Spleen (tissue), 11 donors: ENCODE results near the gene EHMT1. TPM values are rescaled to one million over a fixed set of nuclear protein-coding genes. Genes with fewer than 3 reads are reported as not detected.

ENCODE experiments used
- DNase-seq: peaks from one replicate; pipeline ENCODE4 v3.0.0-alpha.2; 2020
- H3K27ac ChIP-seq, 8 donors: fragments of 200-600 bp; sonication (generic) in 7 of 8; 1 replicate in 4 of 8; 2 replicates in 4 of 8; pipeline versions ENCODE4 v1.5.0 to v1.8.0; 2016 to 2021; ENCODE audit warnings: inconsistent platforms in 4 of 8, mild to moderate bottlenecking in 4 of 8, moderate library complexity in 1 of 8
- H3K27me3 ChIP-seq, 7 donors: fragments of 200-600 bp; sonication (generic) in 6 of 7; replicated peaks in 1 of 7; 1 replicate in 4 of 7; 2 replicates in 3 of 7; pipeline versions ENCODE4 v1.5.0 to v1.8.0; 2016 to 2021; ENCODE audit warnings: inconsistent platforms in 3 of 7, mild to moderate bottlenecking in 1 of 7
- H3K36me3 ChIP-seq, 6 donors: fragments of 200-600 bp; sonication (generic) in 5 of 6; 1 replicate in 4 of 6; 2 replicates in 2 of 6; pipeline versions ENCODE4 v1.5.0 to v1.8.0; 2016 to 2021; ENCODE audit warnings: inconsistent platforms in 2 of 6
- H3K4me1 ChIP-seq, 6 donors: fragments of 200-600 bp; sonication (generic) in 5 of 6; 1 replicate in 3 of 6; 2 replicates in 3 of 6; pipeline versions ENCODE4 v1.5.0 to v1.8.0; 2016 to 2021; ENCODE audit warnings: inconsistent platforms in 3 of 6
- H3K4me3 ChIP-seq, 8 donors: fragments of 200-600 bp; sonication (generic) in 7 of 8; 1 replicate in 4 of 8; 2 replicates in 4 of 8; pipeline versions ENCODE4 v1.5.0 to v1.8.0; 2016 to 2021; ENCODE audit warnings: inconsistent platforms in 4 of 8, mild to moderate bottlenecking in 4 of 8, moderate library complexity in 2 of 8
- H3K9me3 ChIP-seq, 8 donors: fragments of 200-600 bp; sonication (generic) in 7 of 8; 1 replicate in 4 of 8; 2 replicates in 4 of 8; pipeline versions ENCODE4 v1.5.0 to v1.8.0; 2016 to 2021; ENCODE audit warnings: inconsistent platforms in 4 of 8
- CTCF ChIP-seq, 11 experiments: fragments of 200-600 bp in 7 of 11; fragments of 450-650 bp in 4 of 11; sonication (generic) in 4 of 11; IDR thresholded peaks in 8 of 11; conservative IDR thresholded peaks in 3 of 11; 1 replicate in 7 of 11; 2 replicates in 4 of 11; pipeline versions ENCODE4 v1.4.0 to v1.8.0; 2016 to 2021; ENCODE audit warnings: antibody characterized with exemption in 11 of 11, inconsistent platforms in 4 of 11, mild to moderate bottlenecking in 1 of 11
- POLR2A ChIP-seq, 3 donors: fragments of 450-650 bp; IDR thresholded peaks; one replicate each; pipeline ENCODE4 v1.5.1; 2017; ENCODE audit warnings: antibody characterized with exemption in 3 of 3, mild to moderate bottlenecking in 1 of 3
- POLR2AphosphoS5 ChIP-seq, 3 donors: sonication (generic); formaldehyde crosslinking; IDR thresholded peaks; one replicate each; pipeline ENCODE4 v1.5.1; 2017; ENCODE audit warnings: antibody characterized with exemption in 3 of 3
- WGBS, 5 donors: extraction: QIAGEN DNeasy Blood & Tissue Kit in 3 of 5; methylation state at CpG; one replicate each; pipeline versions ENCODE4 v1.1.5 to v1.1.7; 2013 to 2018; 5-methylcytosine and 5-hydroxymethylcytosine counted together
- intact Hi-C: fragments of 100-400 bp; cut with DNase I; formaldehyde crosslinking; loops from one replicate; pipeline ENCODE4 v1.15.0; 2023; ENCODE audit warnings: low total_unique reads
- polyA plus RNA-seq, 3 donors: library from polyadenylated mRNA; stranded (reverse); fragments of 200-250 nt; gene quantifications; one replicate each; pipeline ENCODE4 v1.2.1, GENCODE V29; 2013
- total RNA-seq, 7 donors: library from RNA; depleted of rRNA in 3 of 7; stranded (reverse); fragments of >200 nt in 3 of 7; fragmentation: NEBNext Ultra II Directional in 4 of 7; extraction: Animal tissue kit (Norgen Biotek cat#: 25700) in 4 of 7; gene quantifications; one replicate each; pipeline versions ENCODE4 v1.1.0 to v1.2.1, GENCODE V29; 2016 to 2021
- donor health status: healthy with polysubstance abuse.
- donor health status: DM: no; HTN: no; CAD: no; lungs with moderate emphysema.
- donor health status: DM: no; HTN: no; CAD: no.
- donor health status: Bipolar disorder and iron deficiency.
- donor health status: healthy.
- donor health status: DM: no; HTN: no; CAD: no.
- donor health status: DM: yes; HTN: yes; CAD: no.

EHMT1 gene
- total and polyA plus RNA-seq, 10 donors: 35.5 to 163 (median 122) TPM

GRCh38 chr9:137674976-137675320 lies 56.1 kb downstream of the EHMT1 start:
- no peak for TF ChIP-seq CTCF (IDR thresholded peaks at IDR 0.05 in 8 of 11, conservative IDR thresholded peaks at IDR 0.05 in 3 of 11)
- TF ChIP-seq POLR2AphosphoS5 (IDR thresholded peaks at IDR 0.05): no peak
- no peak for TF ChIP-seq POLR2A (IDR thresholded peaks at IDR 0.05)
- WGBS, 5 donors: 87 to 94% (median 93%) methylated on average over 5 of the region's 5 CpGs
- no peaks in the 10 kb centered on the region for H3K9me3 ChIP-seq
- intact Hi-C loops: loop anchor here (10.0 kb wide), 1 partner anchor 100 kb away; no protein-coding TSS in a partner anchor
- peaks cover 0 to 36% (median 0%) of the 10 kb centered on the region in 6 donors for H3K36me3 ChIP-seq
- H3K4me1 ChIP-seq: peaks cover 19 to 92% (median 61%) of the 10 kb centered on the region in 6 donors
- H3K27ac ChIP-seq: peak overlapping the region in 1 of 8 donors; percentile 70
- DNase-seq: no peak
- no peak overlapping the region for H3K4me3 ChIP-seq
- no peaks in the 10 kb centered on the region for H3K27me3 ChIP-seq

- intact Hi-C loops: loop anchor here (10.0 kb wide), 1 partner anchor 98 kb away; no protein-coding TSS in a partner anchor
- Histone ChIP-seq H3K27ac (peak overlapping the region in 2 of 8 donors; percentile 2 to 32), H3K4me3 (no peak overlapping the region), H3K9me3 (no peaks in the 10 kb centered on the region), H3K27me3 (no peaks in the 10 kb centered on the region), H3K4me1 (peaks cover 26 to 92% (median 66%) of the 10 kb centered on the region in 6 donors), H3K36me3 (peaks cover 0 to 36% (median 0%) of the 10 kb centered on the region in 6 donors)
- TF ChIP-seq CTCF (IDR thresholded peaks at IDR 0.05 in 8 of 11, conservative IDR thresholded peaks at IDR 0.05 in 3 of 11) (no peak), POLR2A (IDR thresholded peaks at IDR 0.05) (no peak), POLR2AphosphoS5 (IDR thresholded peaks at IDR 0.05) (no peak)
- DNase-seq: peak; percentile 41
- WGBS, 5 donors: 76 to 95% (median 85%) methylated on average over 12 of the region's 12 CpGs
These were observed 58.2 kb downstream of the EHMT1 start for GRCh38 chr9:137676998-137677397.

- Histone ChIP-seq H3K36me3 (peaks cover 0 to 36% (median 0%) of the 10 kb centered on the region in 6 donors), H3K27ac (peak overlapping the region in 3 of 8 donors; percentile 72 to 79 (median 73)), H3K9me3 (no peaks in the 10 kb centered on the region), H3K27me3 (no peaks in the 10 kb centered on the region), H3K4me3 (no peak overlapping the region), H3K4me1 (peaks cover 22 to 92% (median 66%) of the 10 kb centered on the region in 6 donors)
- intact Hi-C loops: loop anchor here (10.0 kb wide), 1 partner anchor 97 kb away; no protein-coding TSS in a partner anchor
- no peak for TF ChIP-seq POLR2A (IDR thresholded peaks at IDR 0.05)
- TF ChIP-seq POLR2AphosphoS5 (IDR thresholded peaks at IDR 0.05): no peak
- peak; percentile 42 for DNase-seq
- WGBS, 5 donors: 46 to 76% (median 72%) methylated on average over 12 of the region's 12 CpGs
These were observed 59.4 kb downstream of the EHMT1 start for GRCh38 chr9:137678202-137678601.

- Histone ChIP-seq H3K27ac (peak overlapping the region; percentile 51 to 79 (median 66)), H3K27me3 (no peaks in the 10 kb centered on the region), H3K9me3 (no peaks in the 10 kb centered on the region), H3K36me3 (peaks cover 0 to 36% (median 0%) of the 10 kb centered on the region in 6 donors), H3K4me3 (no peak overlapping the region), H3K4me1 (peaks cover 15 to 92% (median 61%) of the 10 kb centered on the region in 6 donors)
- 32 to 47% (median 39%) methylated on average over 6 of the region's 6 CpGs for WGBS, 5 donors
- DNase-seq: peak; percentile 66
- intact Hi-C loops: loop anchor here (10.0 kb wide), 1 partner anchor 96 kb away; no protein-coding TSS in a partner anchor
- no peak for TF ChIP-seq POLR2A (IDR thresholded peaks at IDR 0.05)
- no peak for TF ChIP-seq POLR2AphosphoS5 (IDR thresholded peaks at IDR 0.05)
- TF ChIP-seq CTCF (IDR thresholded peaks at IDR 0.05 in 8 of 11, conservative IDR thresholded peaks at IDR 0.05 in 3 of 11): peak in 1 of 11 experiments; percentile 13
These were observed 60.4 kb downstream of the EHMT1 start for GRCh38 chr9:137679249-137679648.
